Measurements from ENCODE around the gene FCHSD1.

The FCHSD1 gene

DNA sequence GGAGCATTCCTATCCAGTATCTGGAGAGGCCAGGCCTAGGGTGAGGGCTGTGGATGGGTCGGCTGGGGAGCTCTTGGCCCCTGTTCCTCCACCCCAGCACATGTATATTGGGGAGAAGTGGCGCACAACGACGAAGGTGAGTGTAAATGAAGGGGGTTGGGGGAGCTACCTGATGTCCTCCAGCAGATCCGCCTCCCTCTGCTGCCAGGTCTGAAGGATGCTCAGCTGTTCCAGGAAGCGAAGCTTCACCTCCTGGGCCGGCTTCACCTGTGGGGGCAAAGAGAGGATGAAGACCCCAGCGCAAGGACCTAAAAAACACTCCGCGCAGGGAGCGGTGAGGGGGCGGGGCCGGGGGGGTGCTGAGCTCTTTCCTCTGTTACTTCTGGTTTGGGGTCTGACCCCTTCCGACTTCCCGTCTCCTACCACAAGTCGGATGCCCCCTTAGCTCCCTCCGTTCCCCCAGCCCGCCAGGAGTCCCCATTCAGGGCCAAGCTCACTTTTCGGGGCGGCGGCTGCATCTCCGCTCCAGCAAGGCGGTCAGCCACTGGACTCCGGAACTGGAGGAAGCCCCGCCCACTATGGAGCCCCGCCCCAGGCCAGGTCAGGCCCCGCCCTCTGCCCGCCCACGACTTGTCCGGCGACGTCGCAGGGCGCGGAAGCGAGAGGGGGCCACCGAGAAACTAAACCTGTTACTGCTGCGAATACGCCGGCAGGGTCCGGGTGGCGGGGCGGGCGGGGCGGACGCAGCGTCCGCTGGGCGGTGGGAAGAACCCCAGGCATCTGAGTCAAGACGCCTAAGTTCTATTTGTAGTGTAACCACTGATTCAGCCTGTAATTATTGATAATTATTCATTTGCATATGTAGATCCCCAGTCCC, at the start of gene FCHSD1:
Gene FCHSD1, minus strand, starts transcription at position 568 of the 877 bp plus-strand sequence. Its CDS starts 50 bp downstream, at position 518.
- peak; percentile 92 to 93 for DNase-seq

DNA sequence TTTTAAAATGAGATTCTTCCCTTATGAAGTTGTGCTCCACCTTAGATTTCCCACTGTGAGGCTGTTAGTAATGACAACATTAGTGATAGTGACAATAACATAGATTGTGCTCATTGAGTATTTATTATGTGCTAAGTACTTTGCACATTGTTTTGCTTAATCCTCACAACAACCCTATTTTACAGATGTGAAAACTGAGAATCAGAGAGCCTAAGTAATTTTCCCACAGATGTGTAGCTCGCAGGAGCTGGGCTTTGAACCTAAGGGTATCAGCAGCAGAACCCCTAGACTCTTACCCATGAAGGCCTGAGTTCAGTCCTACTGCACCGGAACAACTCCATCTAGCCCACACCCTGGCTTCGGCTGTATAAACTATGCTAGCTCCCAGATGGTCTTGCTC, 46.4 kb upstream of the FCHSD1 start:
- DNase-seq, result no peak

DNA sequence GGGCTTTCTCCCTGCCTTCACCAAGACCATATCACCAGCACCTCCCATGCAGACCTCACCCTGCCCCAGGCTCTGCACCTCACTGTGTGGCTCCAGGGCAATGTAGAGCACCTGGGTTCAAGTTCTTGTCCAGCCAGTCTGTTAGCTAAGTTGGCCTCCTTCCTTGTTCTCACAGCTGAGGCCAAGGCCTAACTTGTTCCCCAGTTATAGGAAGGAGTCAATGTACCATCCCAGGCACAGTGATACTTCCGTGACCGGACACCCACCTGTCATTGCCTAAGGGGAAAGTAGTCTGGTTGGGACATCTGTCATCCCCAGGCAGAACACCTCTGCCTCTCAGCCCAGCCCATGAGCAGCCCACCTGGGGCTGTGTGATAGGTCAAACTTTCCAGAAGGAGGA, 45.2 kb upstream of the FCHSD1 start:
- no peak for DNase-seq

DNA sequence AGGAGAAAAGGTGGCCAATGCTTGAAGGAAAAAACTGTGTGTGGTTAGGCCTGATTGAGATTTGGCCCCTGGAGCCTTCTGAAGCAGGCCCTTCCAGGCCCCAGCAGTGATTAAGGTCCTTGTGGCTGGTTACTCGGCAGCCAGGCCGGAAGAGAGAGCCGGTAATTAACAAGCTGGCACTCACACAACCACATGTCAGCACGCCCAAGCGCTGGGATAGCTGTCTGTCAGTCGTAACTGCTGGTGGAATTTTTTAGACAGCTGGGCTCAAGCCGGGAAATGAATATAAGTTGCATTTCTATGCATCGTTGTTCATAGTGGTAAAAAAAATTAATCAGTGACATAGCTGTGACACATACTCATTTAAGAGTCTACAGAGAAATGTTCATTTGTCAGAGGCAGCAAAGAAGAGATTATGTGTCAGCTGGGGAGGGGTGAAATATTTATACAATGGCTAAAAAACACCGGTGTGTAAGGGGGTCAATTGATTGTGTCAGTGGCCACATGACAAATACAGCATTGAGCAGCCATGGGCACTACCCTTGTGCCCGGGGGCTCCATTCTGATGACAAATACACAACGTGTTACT, 44.5 kb upstream of the FCHSD1 start:
- DNase-seq, result no peak

DNA sequence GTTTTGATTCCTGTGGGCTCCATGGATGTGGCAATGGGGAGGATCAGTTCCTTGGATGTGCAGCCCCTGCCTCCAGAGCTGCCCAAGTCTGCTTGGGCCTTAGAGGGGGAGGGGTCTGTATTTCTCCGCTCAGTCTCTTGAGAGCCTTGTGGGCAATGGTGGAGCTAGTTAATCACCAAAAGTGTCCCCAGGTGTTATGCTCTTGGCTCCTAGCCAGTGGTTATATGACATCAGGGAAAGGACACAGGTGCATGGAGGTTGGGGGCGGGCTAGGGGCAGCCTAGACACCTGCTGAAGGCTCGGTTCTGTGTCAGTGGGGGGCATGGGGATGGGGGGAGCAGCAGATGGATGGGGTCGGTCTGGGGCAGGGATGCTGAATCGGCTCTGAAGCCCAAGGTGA, 43.3 kb upstream of the FCHSD1 start:
- DNase-seq, result no peak

DNA sequence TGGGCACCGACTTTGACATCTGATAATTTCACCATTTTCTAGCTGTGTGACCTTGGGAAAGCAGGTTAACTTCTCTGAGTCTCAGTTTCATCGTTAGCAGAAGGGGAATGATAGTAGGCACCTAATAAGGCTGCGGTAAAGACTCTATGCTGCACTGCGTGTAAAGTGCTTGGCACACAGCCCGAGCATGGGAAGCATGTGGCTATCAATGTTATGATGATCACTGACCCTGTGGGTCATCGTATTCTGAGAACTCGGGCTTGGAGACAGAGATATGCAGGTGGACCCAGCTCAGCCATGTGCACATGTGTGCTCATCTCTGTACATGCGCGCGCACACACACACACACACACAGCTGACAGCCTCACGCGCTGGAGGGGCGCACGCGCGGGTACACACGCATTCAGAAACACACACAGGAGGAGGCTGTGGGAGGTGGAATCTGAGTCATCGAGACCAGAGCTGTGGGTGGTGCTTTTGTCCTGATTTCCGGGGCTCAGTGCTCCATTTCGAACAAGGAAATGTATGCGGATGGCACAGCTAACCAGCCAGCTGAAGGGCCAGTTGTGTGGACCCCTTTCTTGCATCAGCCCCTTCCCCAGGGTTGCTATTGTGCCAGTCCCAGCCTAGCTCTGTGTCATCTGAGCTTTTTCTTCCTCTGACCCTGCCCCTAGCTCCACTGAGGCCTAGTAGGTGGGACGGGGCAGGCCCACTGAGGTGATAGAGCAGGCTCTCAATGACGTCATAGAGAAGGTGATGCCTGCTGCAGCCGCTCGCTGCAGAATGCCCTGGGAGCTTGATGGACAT, 41.9 kb upstream of the FCHSD1 start:
- peak; percentile 83 to 86 for DNase-seq

DNA sequence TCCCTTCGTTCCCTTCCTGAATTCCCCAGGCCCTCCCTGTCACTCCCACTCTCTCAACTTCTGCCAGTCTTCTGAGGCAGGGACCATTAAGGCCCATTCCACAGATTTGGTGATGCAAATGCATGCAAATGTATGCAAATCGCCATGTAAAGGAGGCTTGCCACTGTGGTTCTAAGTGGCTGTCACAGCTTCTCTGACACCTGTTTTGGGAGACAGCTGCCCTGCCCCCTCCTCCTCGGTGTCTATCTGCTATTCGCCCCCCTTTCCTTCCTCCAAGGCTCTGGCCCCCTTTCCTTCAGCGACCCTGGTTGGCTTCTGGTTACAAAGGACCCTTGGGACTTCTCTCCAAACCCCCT, 41.3 kb upstream of the FCHSD1 start:
- DNase-seq, result no peak

DNA sequence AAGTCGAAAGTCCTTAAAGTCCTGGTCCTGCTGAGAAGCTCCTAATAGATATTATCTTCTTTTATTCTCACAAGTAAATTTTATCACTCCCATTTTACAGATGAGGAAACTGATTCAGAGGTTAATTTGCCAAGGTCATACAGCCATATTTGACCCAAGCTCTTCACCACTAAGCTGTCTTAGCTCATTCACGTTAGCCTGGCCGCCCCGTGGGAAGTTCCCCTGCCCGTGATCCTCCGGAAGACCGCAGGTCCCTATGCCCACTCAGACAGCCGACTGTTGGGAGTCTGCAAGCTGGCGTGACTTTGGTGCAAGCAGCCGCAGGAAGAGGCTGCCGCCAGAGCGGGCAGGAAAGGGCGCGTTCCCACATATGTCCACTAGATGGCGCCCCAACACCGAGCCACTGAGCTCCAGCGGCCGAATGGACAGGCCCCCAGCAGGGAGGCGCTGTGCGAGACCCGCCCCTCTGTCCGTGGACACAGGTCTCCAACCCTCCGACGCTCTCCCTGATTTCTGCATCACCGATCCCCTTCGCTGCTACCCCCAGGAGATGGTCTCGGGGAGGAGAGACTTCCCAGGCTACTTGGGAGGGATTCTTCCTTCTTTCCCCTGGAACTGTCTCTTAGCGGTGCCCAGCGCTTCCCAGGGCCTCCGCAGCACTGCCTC, 40.8 kb upstream of the FCHSD1 start:
- peak; percentile 95 for DNase-seq

DNA sequence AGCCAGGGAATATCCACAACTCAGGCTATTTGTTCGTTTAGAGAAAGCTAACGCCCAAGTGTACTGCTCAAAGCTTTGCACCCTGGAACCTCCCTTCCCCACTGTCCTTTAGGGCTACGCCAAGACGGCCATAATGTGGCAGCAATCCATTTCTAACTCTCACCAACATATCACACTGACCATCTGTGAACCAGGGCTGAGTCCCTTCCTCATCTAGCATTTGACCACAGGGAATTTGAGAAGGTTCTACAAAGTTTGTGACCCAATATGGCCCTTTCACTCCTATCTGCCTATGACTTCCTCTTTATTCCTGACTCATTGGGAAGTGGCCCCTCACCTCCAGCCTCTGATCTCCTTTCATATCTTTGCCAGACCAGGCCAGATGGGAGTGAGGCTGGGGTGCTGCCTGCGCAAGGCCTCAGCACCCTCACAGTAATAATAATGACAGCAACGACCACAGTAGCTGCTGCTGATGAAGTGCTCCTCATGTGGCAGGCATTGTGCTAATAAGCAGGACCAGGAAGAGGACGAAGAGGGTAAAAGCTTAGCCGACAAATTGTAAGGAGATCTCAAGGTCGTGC, 40.2 kb upstream of the FCHSD1 start:
- no peak for DNase-seq

DNA sequence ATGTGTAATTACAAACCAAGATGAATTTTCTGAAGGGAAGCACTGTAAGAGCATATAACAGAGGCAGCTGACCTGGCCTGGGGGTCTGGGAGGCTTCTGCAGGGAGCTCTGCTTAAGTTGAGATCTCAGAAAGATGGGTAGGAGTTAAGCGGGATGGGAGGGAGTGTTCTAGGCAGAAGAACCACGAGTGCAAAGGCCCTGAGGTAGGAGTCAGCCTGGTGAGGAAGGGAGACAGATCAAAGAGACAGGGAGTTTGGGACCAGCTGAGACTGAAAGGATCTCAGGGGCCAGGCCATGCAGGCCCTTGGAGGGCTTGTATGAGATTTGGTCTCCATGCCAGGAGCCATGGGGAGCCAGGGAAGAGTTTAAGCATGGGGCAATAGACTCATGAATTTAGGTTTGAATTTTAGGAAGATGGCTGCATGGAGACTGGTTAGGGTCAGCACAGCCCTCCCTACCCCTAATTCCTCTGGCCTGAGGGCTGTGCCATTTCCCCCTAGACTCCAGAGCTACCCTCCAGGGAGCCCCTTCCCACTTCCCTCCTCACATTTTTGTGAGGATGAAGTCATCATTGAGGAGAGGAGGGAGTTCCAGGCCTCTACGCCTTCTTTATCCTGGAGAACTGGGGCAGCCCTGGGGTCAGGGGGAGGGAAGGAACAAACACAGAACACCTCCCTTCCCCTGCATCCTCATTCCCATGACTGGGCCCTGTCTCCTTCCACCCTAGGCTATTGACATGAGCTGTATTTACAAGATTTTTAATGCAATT, 35.6 kb upstream of the FCHSD1 start:
- no peak for DNase-seq

DNA sequence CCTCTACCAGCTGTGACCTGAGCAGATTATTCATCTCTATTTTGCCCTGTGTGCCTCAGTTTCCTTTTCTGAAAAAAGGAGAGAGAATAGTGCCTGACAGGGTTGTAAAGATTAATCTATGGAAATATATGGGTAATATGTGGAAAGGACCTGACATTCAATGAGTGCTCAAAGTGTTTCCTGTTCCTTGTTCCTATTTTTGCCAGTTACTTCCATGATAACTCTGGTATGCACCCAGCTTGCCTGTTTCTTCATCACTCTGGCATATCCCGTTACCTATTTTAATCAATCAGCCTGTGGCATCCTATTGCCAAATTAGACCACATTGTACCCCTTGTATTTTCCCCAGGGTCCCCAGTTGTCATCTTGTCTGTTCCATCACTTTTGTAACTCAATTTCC, 34.4 kb upstream of the FCHSD1 start:
- no peak for DNase-seq

DNA sequence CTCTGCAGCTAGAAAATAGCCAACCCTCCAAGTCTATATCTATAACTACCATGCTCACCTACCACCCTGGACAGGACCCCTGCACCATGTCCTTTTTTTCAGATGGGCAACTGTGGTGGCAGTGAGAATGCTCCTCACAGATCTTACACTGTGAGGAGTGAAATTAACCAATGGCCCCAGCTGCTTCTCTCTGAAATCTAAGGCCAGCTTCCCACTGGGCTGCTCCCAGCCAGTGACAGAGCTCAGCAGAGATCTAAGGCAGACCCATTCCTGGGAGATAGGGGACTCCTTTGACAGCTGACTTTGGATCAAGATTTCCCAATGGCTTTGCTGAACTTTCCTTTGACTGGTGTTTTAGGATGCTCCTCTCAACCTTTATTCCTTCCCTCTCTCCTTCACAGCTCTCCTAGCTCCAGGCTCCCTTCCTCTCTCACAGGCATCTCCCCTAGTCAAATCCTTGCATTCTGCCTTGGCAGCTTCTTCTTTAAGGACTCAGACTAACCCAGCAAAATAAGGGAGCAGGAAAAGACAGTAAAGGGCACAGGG, 32.5 kb upstream of the FCHSD1 start:
- no peak for DNase-seq

DNA sequence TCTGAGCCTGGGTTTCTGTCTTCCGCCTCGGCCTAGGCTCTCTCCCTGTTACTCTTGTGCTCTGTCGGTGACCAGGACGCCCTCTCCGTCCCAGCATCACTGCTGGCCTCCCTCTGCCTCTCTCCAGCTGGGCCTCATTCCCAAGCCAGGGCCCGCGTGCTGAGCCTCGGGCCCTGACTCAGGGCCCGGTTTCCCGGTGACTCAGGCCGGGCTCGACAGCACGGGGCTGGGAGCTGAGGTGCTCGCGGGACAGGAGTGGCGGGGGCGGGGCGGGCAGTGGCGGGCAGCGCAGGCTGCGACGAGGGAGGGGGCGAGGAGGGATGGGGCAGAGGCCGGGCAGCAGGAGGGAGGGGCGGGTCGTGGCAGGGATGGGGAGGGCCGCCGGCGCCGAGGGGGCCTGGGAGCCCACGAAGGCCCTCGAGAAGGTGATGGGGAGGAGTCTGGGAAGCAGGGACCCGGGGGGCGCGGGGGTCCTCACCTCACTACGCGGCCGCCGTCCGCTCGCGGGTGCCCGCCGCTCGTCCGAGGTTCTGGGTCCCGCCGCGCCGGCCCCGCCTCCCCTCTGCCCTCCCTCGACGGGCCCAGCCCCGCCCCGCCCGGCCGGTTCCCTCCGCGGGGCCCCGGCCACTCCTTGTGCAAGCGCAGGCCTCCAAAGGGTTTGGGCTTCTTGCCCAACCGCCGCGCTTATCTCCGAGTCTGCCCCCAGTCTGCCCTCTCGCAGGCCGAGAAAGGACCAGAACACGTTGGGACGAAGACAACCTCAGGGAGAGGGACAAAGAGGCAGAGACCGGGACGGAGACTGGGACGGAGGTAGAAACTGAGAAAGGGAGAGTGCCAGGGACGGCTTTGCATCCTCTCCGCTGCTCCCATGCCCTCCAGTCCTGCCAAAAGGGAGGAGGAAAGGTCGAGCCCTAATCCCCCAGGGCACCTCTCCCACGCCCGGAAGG, 30.8 kb upstream of the FCHSD1 start, which contains the start of gene ARAP3:
Gene ARAP3, minus strand, starts transcription at position 536 of the 947 bp plus-strand sequence. CDS start 1,744 bp downstream, outside the sequence.
- peak; percentile 63 to 65 for DNase-seq

DNA sequence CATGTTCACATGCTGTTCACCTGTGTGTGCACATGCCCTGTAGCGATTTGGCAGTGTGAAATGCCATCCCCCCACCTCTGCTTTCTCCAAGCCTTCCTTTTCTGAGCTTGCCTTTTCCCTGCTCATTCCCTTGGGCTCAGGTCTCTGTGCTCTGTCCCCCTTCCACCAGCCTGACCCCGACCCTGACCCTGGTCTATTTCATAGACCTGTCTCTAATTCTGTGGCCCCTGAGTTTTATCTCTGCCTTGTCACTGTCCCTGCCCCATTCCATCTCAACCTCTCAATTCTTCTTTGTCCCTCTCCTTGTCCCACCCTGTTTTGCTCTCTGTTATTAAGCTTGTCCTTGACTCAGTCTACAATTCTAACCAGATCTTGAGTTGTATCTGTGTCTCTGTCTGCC, 30.1 kb upstream of the FCHSD1 start:
- DNase-seq, result no peak

DNA sequence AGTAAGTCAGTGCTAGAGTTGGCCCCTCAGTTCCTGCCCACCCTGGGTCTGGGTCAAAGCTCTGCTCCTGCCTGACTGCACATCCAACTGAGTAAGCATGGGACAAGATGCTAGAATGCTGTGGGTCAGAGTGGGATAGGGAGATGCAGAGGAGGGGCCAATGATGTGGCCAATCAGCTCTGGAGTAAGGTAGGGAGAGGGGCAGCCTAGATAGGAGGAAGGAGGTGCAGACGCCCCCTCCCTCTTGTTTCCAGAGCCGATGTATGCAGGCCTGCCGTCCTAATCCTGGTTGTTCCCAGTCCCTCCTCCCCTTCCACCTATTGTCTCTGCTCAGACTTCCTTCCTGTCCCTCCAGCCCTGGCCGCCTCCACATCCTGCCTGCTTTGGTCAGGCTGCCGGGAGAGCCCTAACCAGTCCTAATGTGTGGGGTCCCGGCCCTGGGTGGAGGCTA, 29.6 kb upstream of the FCHSD1 start:
- DNase-seq, result no peak

DNA sequence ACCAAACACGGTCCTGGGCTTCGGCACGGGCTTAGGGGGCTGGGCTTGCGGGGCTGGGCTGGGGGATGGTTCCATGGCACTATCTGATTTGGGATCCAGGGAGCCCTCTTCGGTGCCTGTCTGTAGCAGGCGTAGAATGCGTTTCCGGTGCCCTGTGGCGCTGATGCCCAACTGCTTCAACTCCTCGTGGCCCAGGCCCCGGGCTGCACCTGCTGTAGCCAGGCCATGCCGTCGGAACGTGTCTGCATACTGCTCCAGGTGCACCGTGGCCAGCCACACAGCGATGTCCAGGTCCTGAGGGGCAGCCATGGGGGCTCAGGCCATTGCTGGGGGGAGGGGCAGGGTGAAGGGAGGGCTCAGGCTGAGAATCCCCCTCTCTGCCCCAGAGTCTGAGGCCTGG, 29.0 kb upstream of the FCHSD1 start:
- DNase-seq, result no peak

DNA sequence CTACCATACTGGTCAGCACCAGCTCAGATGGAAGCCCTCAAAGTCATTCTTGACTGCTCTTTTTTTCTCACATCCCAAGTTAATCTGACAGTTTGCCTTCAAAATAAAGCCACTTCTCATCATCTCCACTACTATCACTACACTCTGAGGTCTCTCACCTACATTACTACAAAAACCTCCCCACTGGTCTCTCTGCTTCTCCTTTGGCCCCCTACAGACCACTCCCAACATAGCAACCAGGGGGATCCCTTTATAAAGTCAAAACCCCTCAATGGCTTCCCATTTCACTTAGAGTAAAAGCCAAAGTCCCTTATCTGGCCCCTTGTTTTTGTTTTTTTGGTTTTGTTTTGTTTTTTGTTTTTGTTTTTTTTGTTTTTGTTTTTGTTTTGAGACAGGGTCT, 26.2 kb upstream of the FCHSD1 start:
- peak; percentile 31 to 32 for DNase-seq

DNA sequence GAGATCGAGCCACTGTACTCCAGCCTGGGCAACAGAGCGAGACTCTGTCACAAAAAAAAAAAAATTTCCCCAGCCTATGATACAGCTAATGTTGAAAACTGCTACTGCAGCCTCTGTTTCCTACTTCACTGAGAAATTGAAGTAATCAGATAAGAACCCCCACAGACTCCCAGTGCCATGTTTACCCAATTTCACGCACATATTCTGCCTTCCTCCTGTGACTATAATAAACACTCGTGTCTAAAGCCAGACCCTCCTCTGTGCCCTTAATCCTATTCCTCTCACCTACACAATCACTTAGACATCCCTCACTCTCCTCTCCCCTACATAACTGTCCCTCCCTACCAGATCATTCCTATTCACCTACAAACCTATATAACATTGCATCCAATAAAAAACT, 24.5 kb upstream of the FCHSD1 start:
- no peak for DNase-seq

DNA sequence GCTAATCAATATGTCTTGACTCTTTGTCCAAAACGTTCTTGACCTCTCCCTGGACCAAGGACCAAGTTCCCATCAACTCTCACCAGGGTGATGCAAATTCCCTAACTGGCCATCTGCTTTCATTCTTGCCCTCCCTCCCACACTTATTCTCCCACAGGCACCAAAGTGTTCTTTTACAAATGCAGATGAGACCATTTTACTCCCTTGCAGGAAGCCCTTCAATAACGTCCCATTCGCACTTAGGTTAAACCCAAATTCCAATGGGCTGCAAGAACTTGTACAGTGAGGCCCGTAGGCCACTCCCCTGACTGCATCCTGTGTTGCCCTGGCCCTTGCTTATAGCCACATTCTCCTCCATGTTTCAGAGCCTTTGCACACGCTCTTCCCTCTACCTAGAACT, 23.5 kb upstream of the FCHSD1 start:
- no peak for DNase-seq
